Neural progenitor cell (in vitro differentiated cells): ENCODE measurements around the gene MARK4. TPM values are rescaled to one million over a fixed set of nuclear protein-coding genes. Genes with fewer than 3 reads are reported as not detected.
"Not testable (repeated sequence)": the region's sequence is repeated elsewhere in the genome, so short reads cannot be mapped to it uniquely, and the experiment has no call there.

Source experiments
- DNase-seq: peaks from one replicate; pipeline ENCODE4 v3.0.0-alpha.2; 2016; ENCODE audit warnings: low spot score
- H2AFZ ChIP-seq: fragments of 200-600 bp; sonication (generic); replicated peaks from 2 replicates; pipeline ENCODE4 v1.6.1; 2016; ENCODE audit warnings: antibody characterized with exemption
- H3F3A ChIP-seq: fragments of 200-600 bp; sonication (generic); 2 replicates; pipeline ENCODE4 v1.6.1; 2016; ENCODE audit warnings: antibody characterized with exemption, low read depth
- H3K27ac ChIP-seq: fragments of 200-600 bp; sonication (generic); 2 replicates; pipeline ENCODE4 v1.5.1; 2016; ENCODE audit warnings: mild to moderate bottlenecking
- H3K27me3 ChIP-seq: fragments of 200-600 bp; sonication (generic); 2 replicates; pipeline ENCODE4 v1.6.1; 2016; ENCODE audit warnings: mild to moderate bottlenecking, moderate library complexity
- H3K36me3 ChIP-seq: fragments of 200-600 bp; sonication (generic); 2 replicates; pipeline ENCODE4 v1.5.1; 2016
- H3K4me1 ChIP-seq: fragments of 200-600 bp; sonication (generic); 2 replicates; pipeline ENCODE4 v1.6.1; 2016; ENCODE audit warnings: mixed run types
- H3K4me2 ChIP-seq: fragments of 200-600 bp; sonication (generic); 2 replicates; pipeline ENCODE4 v1.6.1; 2016
- H3K4me3 ChIP-seq: fragments of 200-600 bp; sonication (generic); 2 replicates; pipeline ENCODE4 v1.5.1; 2016
- H3K79me2 ChIP-seq: fragments of 200-600 bp; sonication (generic); 2 replicates; pipeline ENCODE4 v1.6.1; 2016; ENCODE audit warnings: low read depth
- H3K9ac ChIP-seq: fragments of 200-600 bp; sonication (generic); 2 replicates; pipeline ENCODE4 v1.6.1; 2016
- H3K9me3 ChIP-seq: fragments of 200-600 bp; sonication (generic); 2 replicates; pipeline ENCODE4 v1.5.1; 2016; ENCODE audit warnings: low read depth
- H4K20me1 ChIP-seq: fragments of 200-600 bp; sonication (generic); 2 replicates; pipeline ENCODE4 v1.6.1; 2016; ENCODE audit warnings: low read depth
- H3K27ac Mint-ChIP-seq: 3 replicates; pipeline ENCODE4 v1.8.0; 2021; ENCODE audit warnings: mixed read lengths
- H3K27me3 Mint-ChIP-seq: 2 replicates; pipeline ENCODE4 v1.8.0; 2022; ENCODE audit warnings: low read depth, mild to moderate bottlenecking, inconsistent platforms, moderate library complexity, mixed read lengths; ENCODE audit not compliant: insufficient read depth
- H3K36me3 Mint-ChIP-seq: 3 replicates; pipeline ENCODE4 v1.8.0; 2021; ENCODE audit warnings: mixed read lengths
- H3K4me1 Mint-ChIP-seq: 3 replicates; pipeline ENCODE4 v1.8.0; 2021; ENCODE audit warnings: mixed read lengths
- H3K4me3 Mint-ChIP-seq: 3 replicates; pipeline ENCODE4 v1.8.0; 2021; ENCODE audit warnings: mild to moderate bottlenecking, moderate library complexity, mixed read lengths
- H3K9me3 Mint-ChIP-seq: 3 replicates; pipeline ENCODE4 v1.8.0; 2020; ENCODE audit warnings: mixed read lengths
- EZH2 ChIP-seq: fragments of 200-600 bp; sonication (generic); IDR thresholded peaks from 2 replicates; pipeline ENCODE4 v1.6.1; 2017; ENCODE audit warnings: antibody characterized with exemption, mild to moderate bottlenecking, moderate library complexity
- EZH2phosphoT487 ChIP-seq: fragments of 200-600 bp; sonication (generic); IDR thresholded peaks from 2 replicates; pipeline ENCODE4 v1.6.1; 2017; ENCODE audit warnings: antibody characterized with exemption
- total RNA-seq: library from RNA; depleted of rRNA; stranded (reverse); fragments of >200 nt; gene quantifications from 2 replicates; pipeline ENCODE4 v1.2.3, GENCODE V29; 2015; ENCODE audit warnings: low replicate concordance
- TF ChIP-seq, protein P1 (sequence below): fragments of 200-600 bp; sonication (generic); IDR thresholded peaks from 2 replicates; pipeline ENCODE4 v1.5.1; 2017; ENCODE audit warnings: antibody characterized with exemption, mild to moderate bottlenecking

Gene MARK4
- total RNA-seq, 1 donor from 2014 or later = 22.8 TPM

GRCh38 chr19:45333609-45334303 is 82.7 kb downstream of the MARK4 start:
- H3K36me3 Mint-ChIP-seq = no peaks in the 10 kb centered on the region

DNA sequence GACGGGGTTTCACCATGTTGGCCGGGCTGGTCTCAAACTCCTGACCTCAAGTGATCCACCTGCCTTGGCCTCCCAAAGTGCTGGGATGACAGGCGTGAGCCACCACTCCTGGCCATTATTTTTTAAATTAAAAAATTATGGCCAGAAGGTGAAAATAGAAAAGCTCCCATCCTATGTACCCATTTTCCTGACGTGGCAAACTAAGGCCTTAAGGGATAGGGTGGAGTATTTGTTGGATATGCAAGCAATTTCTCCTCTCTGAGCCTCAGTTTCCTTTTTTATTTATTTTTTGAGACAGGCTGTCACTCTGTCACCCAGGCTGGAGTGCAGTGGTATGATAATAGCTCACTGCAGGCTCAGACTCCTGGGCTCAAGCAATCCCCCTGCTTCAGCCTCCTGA is 83.8 kb downstream of the MARK4 start:
- H3K36me3 Mint-ChIP-seq, H3K27ac Mint-ChIP-seq, H4K20me1 ChIP-seq, H3K79me2 ChIP-seq, H3K4me1 ChIP-seq, H3K27ac ChIP-seq, H3K4me3 ChIP-seq, H3K9me3 Mint-ChIP-seq, H3K9ac ChIP-seq, DNase-seq, H3K4me1 Mint-ChIP-seq, H3K27me3 Mint-ChIP-seq, H3K36me3 ChIP-seq, H2AFZ ChIP-seq, H3F3A ChIP-seq, H3K4me3 Mint-ChIP-seq, H3K9me3 ChIP-seq, H3K4me2 ChIP-seq: not testable (repeated sequence)
- peaks cover 12% of the 10 kb centered on the region for H3K27me3 ChIP-seq

More at GRCh38 chr19:45333609-45334303, 82.7 kb downstream of the MARK4 start:
- H3F3A ChIP-seq = peaks cover 5% of the 10 kb centered on the region
- Mint-ChIP-seq H3K4me3 (no peak overlapping the region), H3K4me1 (peaks cover 3% of the 10 kb centered on the region), H3K27ac (peak overlapping the region; percentile 25), H3K9me3 (no peaks in the 10 kb centered on the region), H3K27me3 (no peaks in the 10 kb centered on the region)
- no peak overlapping the region for H2AFZ ChIP-seq
- no peak overlapping the region for H3K27ac ChIP-seq
- peaks cover under 1% of the 10 kb centered on the region for H3K27me3 ChIP-seq
- no peaks in the 10 kb centered on the region for H3K36me3 ChIP-seq
- no peak overlapping the region for H3K9ac ChIP-seq
- H3K9me3 ChIP-seq = no peaks in the 10 kb centered on the region
- H3K4me3 ChIP-seq = no peak overlapping the region
- TF ChIP-seq, protein P1, sequence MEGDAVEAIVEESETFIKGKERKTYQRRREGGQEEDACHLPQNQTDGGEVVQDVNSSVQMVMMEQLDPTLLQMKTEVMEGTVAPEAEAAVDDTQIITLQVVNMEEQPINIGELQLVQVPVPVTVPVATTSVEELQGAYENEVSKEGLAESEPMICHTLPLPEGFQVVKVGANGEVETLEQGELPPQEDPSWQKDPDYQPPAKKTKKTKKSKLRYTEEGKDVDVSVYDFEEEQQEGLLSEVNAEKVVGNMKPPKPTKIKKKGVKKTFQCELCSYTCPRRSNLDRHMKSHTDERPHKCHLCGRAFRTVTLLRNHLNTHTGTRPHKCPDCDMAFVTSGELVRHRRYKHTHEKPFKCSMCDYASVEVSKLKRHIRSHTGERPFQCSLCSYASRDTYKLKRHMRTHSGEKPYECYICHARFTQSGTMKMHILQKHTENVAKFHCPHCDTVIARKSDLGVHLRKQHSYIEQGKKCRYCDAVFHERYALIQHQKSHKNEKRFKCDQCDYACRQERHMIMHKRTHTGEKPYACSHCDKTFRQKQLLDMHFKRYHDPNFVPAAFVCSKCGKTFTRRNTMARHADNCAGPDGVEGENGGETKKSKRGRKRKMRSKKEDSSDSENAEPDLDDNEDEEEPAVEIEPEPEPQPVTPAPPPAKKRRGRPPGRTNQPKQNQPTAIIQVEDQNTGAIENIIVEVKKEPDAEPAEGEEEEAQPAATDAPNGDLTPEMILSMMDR = no peak
- TF ChIP-seq EZH2phosphoT487 = no peak
- no peak for TF ChIP-seq EZH2
- DNase-seq = no peak
- H4K20me1 ChIP-seq = no peaks in the 10 kb centered on the region
- no peak overlapping the region for H3K4me2 ChIP-seq
- no peaks in the 10 kb centered on the region for H3K79me2 ChIP-seq
- no peaks in the 10 kb centered on the region for H3K4me1 ChIP-seq

GRCh38 chr19:45336696-45337251 is 85.7 kb downstream of the MARK4 start:
- Histone ChIP-seq H3F3A (peaks cover 9% of the 10 kb centered on the region), H3K79me2 (no peaks in the 10 kb centered on the region), H3K27ac (no peak overlapping the region), H3K9me3 (no peaks in the 10 kb centered on the region), H3K4me3 (no peak overlapping the region), H3K4me1 (no peaks in the 10 kb centered on the region), H3K9ac (no peak overlapping the region), H3K27me3 (peaks cover 31% of the 10 kb centered on the region), H3K4me2 (no peak overlapping the region), H2AFZ (no peak overlapping the region), H4K20me1 (peaks cover 9% of the 10 kb centered on the region), H3K36me3 (no peaks in the 10 kb centered on the region)
- Mint-ChIP-seq H3K4me3 (no peak overlapping the region), H3K4me1 (peaks cover 6% of the 10 kb centered on the region), H3K36me3 (no peaks in the 10 kb centered on the region), H3K27ac (no peak overlapping the region), H3K27me3 (peaks cover 13% of the 10 kb centered on the region), H3K9me3 (no peaks in the 10 kb centered on the region)
- DNase-seq = no peak
- no peak for TF ChIP-seq EZH2phosphoT487
- TF ChIP-seq EZH2 = no peak
- TF ChIP-seq, protein P1 = no peak

GRCh38 chr19:45339629-45340028 is 88.6 kb downstream of the MARK4 start:
- Mint-ChIP-seq H3K27me3 (peaks cover 13% of the 10 kb centered on the region), H3K4me3 (no peak overlapping the region), H3K36me3 (no peaks in the 10 kb centered on the region), H3K4me1 (peaks cover 6% of the 10 kb centered on the region), H3K9me3 (no peaks in the 10 kb centered on the region), H3K27ac (no peak overlapping the region)
- no peak overlapping the region for H3K4me3 ChIP-seq
- H3K27me3 ChIP-seq = peaks cover 53% of the 10 kb centered on the region
- no peak overlapping the region for H2AFZ ChIP-seq
- no peak for DNase-seq
- H4K20me1 ChIP-seq = peaks cover 9% of the 10 kb centered on the region
- no peak overlapping the region for H3K4me2 ChIP-seq
- H3K9me3 ChIP-seq = no peaks in the 10 kb centered on the region
- no peak overlapping the region for H3K27ac ChIP-seq
- H3K4me1 ChIP-seq = no peaks in the 10 kb centered on the region
- TF ChIP-seq EZH2 = no peak
- no peaks in the 10 kb centered on the region for H3K79me2 ChIP-seq
- H3K36me3 ChIP-seq = no peaks in the 10 kb centered on the region
- H3F3A ChIP-seq = peaks cover 9% of the 10 kb centered on the region
- no peak overlapping the region for H3K9ac ChIP-seq
